Lower leg skin (tissue), 4 donors: ENCODE measurements around the gene STARD7. TPM values are rescaled to one million over a fixed set of nuclear protein-coding genes. Genes with fewer than 3 reads are reported as not detected.
"Not testable (repeated sequence)": the region's sequence is repeated elsewhere in the genome, so short reads cannot be mapped to it uniquely, and the experiment has no call there.

ENCODE experiments used
- DNase-seq, 2 donors: peaks; one replicate each; pipeline ENCODE4 v3.0.0-alpha.2; 2019; ENCODE audit warnings: low spot score in 2 of 2
- H3K4me3 ChIP-seq: fragments of 200-600 bp; sonication (generic); 2 replicates; pipeline ENCODE4 v1.5.1; 2017; ENCODE audit warnings: mild to moderate bottlenecking, low read depth; ENCODE audit not compliant: poor library complexity, severe bottlenecking
- POLR2A ChIP-seq, 2 donors: fragments of 450-650 bp; IDR thresholded peaks; one replicate each; pipeline ENCODE4 v1.6.1; 2016 to 2017; ENCODE audit warnings: antibody characterized with exemption in 2 of 2, mild to moderate bottlenecking in 1 of 2, moderate library complexity in 1 of 2
- WGBS, 2 donors: methylation state at CpG; one replicate each; pipeline ENCODE4 v1.1.5; 2018; 5-methylcytosine and 5-hydroxymethylcytosine counted together
- intact Hi-C: fragments of 100-400 bp; cut with DNase I; formaldehyde crosslinking; loops from one replicate; pipeline ENCODE4 v1.15.0; 2023; ENCODE audit warnings: low total_unique reads
- total RNA-seq, 4 donors: library from RNA; depleted of rRNA; stranded (reverse); fragments of >200 nt; gene quantifications; one replicate each; pipeline ENCODE4 v1.1.0, GENCODE V29; 2016
- TF ChIP-seq, protein P1 (sequence below), 3 donors: fragments of 450-650 bp; IDR thresholded peaks; one replicate each; pipeline ENCODE4 v1.5.1; 2016; ENCODE audit warnings: antibody characterized with exemption in 3 of 3, mild to moderate bottlenecking in 3 of 3, moderate library complexity in 2 of 3

Gene STARD7, protein sequence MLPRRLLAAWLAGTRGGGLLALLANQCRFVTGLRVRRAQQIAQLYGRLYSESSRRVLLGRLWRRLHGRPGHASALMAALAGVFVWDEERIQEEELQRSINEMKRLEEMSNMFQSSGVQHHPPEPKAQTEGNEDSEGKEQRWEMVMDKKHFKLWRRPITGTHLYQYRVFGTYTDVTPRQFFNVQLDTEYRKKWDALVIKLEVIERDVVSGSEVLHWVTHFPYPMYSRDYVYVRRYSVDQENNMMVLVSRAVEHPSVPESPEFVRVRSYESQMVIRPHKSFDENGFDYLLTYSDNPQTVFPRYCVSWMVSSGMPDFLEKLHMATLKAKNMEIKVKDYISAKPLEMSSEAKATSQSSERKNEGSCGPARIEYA
- 100 to 1,000 TPM in 2 of 4 donors, 10 to 100 TPM in 2; 52.5 to 101 (median 77.2) TPM for total RNA-seq

DNA sequence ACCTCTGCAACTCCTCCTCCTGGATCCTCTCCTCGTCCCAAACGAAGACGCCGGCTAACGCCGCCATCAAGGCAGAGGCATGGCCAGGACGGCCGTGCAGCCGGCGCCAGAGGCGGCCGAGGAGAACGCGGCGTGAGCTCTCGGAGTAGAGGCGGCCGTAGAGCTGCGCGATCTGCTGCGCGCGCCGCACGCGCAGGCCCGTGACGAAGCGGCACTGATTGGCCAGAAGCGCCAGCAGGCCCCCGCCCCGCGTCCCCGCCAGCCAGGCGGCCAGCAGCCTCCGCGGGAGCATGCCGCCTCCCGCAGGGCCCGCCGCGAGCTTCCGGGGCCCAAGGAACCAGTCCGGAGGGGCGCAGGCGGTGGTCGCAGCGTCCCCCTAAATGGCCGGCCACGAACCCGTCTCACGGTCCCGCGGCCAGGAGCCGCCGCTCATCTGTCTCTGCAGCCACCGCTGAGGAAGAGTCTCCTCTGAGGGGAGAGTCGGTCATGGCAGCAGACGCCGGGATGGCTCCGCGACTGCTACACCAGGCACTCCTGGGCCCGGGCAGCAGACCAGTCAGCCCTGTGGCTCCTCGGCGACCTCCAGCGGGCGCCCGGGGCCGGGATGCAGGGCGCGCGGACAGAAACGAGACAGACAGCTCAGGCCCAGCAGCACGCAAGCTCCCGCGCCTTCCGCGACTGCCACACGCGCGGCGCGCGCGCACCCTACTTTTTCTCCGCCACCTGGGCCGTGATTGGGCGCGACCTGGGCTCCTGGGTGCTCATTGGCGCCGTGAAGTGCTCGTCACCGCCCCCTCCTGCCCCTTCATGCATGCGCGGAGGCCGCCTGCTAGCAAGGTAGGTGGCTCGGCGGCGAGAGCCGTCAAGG, at the start of gene STARD7:
STARD7 (minus strand) TSS at position 685 of the 868 bp plus-strand sequence; CDS start at position 292, 393 bp downstream.
- 1% methylated on average over 45 of the region's 100 CpGs; no CpG with 5 or more reads in 1 of the 2 donors for WGBS, 2 donors
- peak; percentile 97 to 100 for DNase-seq
- peak within 1 kb of the TSS; percentile 72 for H3K4me3 ChIP-seq
- intact Hi-C loops: no loop called here
- TF ChIP-seq POLR2A (IDR thresholded peaks at IDR 0.05): peak in 1 of 2 donors; percentile 64
- TF ChIP-seq, protein P1, sequence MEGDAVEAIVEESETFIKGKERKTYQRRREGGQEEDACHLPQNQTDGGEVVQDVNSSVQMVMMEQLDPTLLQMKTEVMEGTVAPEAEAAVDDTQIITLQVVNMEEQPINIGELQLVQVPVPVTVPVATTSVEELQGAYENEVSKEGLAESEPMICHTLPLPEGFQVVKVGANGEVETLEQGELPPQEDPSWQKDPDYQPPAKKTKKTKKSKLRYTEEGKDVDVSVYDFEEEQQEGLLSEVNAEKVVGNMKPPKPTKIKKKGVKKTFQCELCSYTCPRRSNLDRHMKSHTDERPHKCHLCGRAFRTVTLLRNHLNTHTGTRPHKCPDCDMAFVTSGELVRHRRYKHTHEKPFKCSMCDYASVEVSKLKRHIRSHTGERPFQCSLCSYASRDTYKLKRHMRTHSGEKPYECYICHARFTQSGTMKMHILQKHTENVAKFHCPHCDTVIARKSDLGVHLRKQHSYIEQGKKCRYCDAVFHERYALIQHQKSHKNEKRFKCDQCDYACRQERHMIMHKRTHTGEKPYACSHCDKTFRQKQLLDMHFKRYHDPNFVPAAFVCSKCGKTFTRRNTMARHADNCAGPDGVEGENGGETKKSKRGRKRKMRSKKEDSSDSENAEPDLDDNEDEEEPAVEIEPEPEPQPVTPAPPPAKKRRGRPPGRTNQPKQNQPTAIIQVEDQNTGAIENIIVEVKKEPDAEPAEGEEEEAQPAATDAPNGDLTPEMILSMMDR (IDR thresholded peaks at IDR 0.05): no peak

DNA sequence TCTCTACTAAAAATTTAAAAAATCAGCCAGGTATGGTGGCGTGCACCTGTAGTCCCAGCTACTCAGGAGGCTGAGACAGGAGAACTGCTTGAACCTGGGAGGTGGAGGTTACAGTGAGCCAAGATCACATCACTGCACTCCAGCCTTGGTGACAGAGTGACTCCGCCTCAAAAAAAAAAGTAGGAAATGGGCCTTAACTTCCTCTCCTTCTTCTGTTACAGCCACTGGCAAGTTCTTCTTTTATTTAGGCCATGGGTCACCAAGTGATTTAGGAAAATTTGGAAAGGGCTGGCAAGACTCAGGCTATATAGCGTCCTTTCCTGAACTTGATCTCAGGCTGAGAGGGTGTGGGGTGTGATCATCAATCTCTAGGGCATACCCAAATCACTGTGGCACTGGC, 49.1 kb upstream of the STARD7 start:
- DNase-seq, H3K4me3 ChIP-seq, intact Hi-C loops: not testable (repeated sequence)
- 73 to 79% methylated on average over 3 of the region's 3 CpGs for WGBS, 2 donors

DNA sequence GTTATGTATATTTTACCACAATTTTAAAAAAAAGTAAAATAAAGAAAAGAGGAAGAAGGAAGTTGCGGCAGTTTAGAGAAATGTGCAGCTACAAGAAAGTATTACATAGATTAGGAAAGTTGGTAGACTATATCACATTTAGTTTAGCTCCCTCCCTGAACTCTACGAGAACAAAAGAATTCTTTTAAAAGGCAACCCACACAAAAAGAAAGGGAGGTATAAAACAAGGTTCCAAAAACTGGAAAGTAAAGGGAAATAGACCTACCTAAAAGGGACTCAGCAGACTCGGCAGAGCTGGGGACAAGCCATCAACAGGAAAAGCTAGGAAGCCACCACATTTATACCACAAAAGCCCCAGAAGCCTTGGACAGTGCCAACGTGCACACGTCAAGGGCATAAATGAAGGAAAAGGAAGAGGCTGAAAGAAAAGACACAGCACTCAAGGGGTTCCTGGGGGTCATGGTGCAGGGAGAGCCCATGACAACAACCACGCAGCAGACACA, 48.0 kb upstream of the STARD7 start:
- TF ChIP-seq, protein P1 (IDR thresholded peaks at IDR 0.05): no peak
- TF ChIP-seq POLR2A (IDR thresholded peaks at IDR 0.05): no peak
- H3K4me3 ChIP-seq: no peak overlapping the region
- intact Hi-C loops: no loop called here
- no peak for DNase-seq
- WGBS, 2 donors: 58 to 70% methylated on average over 6 of the region's 6 CpGs

DNA sequence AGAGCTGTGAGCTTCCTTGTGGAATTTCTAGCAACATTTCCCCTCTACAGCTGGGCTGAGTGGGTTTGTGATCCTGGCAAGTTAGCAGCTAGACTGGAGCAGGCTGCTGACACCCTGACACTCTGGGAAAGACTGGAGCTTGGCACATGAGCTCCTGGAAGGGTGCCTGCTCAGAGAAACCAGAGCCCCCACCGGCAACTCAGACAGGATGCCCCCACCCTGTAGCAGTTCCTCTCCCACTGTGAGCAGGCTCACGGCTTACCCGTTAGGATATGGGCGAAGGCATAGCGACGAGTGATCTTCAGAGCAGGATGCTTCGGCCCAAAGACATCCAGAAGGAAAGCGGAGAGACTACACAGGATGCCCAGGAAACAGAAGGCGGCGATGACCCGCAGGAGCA, 45.9 kb upstream of the STARD7 start:
- 76 to 81% methylated on average over 11 of the region's 11 CpGs for WGBS, 2 donors
- intact Hi-C loops: no loop called here
- H3K4me3 ChIP-seq: no peak overlapping the region
- TF ChIP-seq, protein P1 (IDR thresholded peaks at IDR 0.05): no peak
- TF ChIP-seq POLR2A (IDR thresholded peaks at IDR 0.05): no peak
- no peak for DNase-seq

DNA sequence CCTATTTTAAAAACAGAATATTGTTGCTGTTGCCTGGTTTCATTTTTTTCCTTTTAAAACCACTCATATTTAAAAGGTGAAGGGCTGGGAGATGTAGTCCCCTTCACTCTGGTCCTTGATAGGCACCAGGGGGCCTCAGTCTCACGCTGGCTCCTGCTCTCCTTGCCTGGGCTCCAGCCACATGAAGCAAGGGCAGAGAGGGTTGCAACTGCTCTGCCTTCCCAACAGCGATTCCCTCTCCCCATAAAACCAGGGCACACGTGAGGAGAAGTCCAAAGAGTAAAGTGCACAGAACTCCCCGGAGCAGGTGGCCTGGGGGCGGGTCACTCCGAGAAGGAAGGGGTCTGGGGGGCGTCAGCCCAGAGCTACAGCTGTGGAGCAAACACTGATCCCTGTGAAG, 44.4 kb upstream of the STARD7 start:
- no peak overlapping the region for H3K4me3 ChIP-seq
- 82 to 85% methylated on average over 7 of the region's 7 CpGs for WGBS, 2 donors
- TF ChIP-seq, protein P1 (IDR thresholded peaks at IDR 0.05): no peak
- TF ChIP-seq POLR2A (IDR thresholded peaks at IDR 0.05): no peak
- intact Hi-C loops: no loop called here
- no peak for DNase-seq

DNA sequence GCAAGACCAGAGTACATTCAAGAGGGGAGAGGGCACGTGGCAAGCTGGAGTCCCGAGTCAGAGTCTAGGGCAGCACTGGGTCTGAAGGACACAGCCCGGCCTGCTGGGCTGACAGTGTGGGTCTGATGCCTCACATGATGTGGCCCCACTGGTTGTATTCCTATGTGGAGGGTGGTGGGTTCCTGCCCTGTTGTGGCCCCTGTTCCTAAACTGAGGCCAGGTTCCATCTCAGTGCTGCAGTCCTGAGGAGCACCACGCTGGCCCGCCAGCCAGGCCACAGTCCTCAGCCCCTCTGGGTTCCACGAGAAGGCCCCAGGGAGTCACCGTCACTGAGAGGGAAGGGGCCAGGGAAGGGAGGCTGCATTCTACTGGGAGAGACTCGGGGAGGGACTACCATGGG, 43.9 kb upstream of the STARD7 start:
- H3K4me3 ChIP-seq: no peak overlapping the region
- TF ChIP-seq POLR2A (IDR thresholded peaks at IDR 0.05): no peak
- TF ChIP-seq, protein P1 (IDR thresholded peaks at IDR 0.05): no peak
- intact Hi-C loops: no loop called here
- 90 to 92% methylated on average over 7 to 8 of the region's 8 CpGs for WGBS, 2 donors
- DNase-seq: no peak
